ENCODE results near the gene ARHGEF37.

ARHGEF37 gene

DNA sequence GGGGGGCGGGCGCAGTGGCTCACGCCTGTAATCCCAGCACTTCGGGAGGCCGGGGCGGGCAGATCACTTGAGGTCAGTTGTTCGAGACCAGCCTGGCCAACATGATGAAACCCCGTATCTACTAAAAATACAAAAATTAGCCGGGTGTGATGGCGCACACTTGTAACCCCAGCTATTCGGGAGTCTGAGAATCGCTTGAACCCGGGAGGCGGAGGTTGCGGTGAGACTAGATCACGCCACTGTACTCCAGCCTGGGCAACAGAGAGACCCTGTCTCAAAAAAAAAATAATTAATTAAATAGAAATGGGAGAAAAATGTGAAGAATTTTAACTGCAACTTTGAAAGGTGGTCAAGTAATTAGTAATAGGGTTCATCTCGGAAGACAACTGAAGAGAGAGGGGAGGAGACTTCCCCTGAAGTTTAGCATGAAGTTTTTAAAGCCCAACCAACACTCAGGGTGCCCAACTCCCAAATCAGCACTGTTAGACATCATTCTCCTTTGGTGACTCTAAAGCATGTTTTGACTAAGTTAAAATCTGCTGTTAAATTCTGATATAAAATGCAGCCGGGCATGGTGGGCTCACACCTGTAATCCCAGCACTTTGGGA is 28.6 kb upstream of the ARHGEF37 start:
- H3K4me3 ChIP-seq (ENCODE audit: low read length): peak overlapping the region; percentile 94
- no peaks in the 10 kb centered on the region for H3K9me2 ChIP-seq (replicated peaks; ENCODE audit: control insufficient read depth, low read length)
- TF ChIP-seq, protein P1, sequence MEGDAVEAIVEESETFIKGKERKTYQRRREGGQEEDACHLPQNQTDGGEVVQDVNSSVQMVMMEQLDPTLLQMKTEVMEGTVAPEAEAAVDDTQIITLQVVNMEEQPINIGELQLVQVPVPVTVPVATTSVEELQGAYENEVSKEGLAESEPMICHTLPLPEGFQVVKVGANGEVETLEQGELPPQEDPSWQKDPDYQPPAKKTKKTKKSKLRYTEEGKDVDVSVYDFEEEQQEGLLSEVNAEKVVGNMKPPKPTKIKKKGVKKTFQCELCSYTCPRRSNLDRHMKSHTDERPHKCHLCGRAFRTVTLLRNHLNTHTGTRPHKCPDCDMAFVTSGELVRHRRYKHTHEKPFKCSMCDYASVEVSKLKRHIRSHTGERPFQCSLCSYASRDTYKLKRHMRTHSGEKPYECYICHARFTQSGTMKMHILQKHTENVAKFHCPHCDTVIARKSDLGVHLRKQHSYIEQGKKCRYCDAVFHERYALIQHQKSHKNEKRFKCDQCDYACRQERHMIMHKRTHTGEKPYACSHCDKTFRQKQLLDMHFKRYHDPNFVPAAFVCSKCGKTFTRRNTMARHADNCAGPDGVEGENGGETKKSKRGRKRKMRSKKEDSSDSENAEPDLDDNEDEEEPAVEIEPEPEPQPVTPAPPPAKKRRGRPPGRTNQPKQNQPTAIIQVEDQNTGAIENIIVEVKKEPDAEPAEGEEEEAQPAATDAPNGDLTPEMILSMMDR (IDR thresholded peaks at IDR 0.05; ENCODE audit: low read depth, low read length, poor library complexity, severe bottlenecking): no peak
- TF ChIP-seq EZH2phosphoT487 (IDR thresholded peaks at IDR 0.05; ENCODE audit: borderline replicate concordance, low read length): no peak
- no peak overlapping the region for H3K27ac ChIP-seq (ENCODE audit: low read depth, low read length)
- peaks cover 12% of the 10 kb centered on the region for H4K20me1 ChIP-seq (ENCODE audit: control insufficient read depth, insufficient read depth, low read depth, low read length)
- peaks cover 35% of the 10 kb centered on the region for H3K36me3 ChIP-seq (ENCODE audit: control insufficient read depth, low read length)
- peak overlapping the region; percentile 62 for H3K4me2 ChIP-seq (ENCODE audit: low read length)
- H3K27me3 ChIP-seq (ENCODE audit: control insufficient read depth, low read length): no peaks in the 10 kb centered on the region
- H3K9me3 ChIP-seq (ENCODE audit: control insufficient read depth, insufficient read depth, low read length): no peaks in the 10 kb centered on the region
- H3K4me1 ChIP-seq (ENCODE audit: control insufficient read depth, low read length): peaks cover 28% of the 10 kb centered on the region
- H3K79me2 ChIP-seq (ENCODE audit: control insufficient read depth, low read length): peaks cover 50% of the 10 kb centered on the region
- no peaks in the 10 kb centered on the region for H3F3A ChIP-seq (ENCODE audit: control insufficient read depth, insufficient read depth)

DNA sequence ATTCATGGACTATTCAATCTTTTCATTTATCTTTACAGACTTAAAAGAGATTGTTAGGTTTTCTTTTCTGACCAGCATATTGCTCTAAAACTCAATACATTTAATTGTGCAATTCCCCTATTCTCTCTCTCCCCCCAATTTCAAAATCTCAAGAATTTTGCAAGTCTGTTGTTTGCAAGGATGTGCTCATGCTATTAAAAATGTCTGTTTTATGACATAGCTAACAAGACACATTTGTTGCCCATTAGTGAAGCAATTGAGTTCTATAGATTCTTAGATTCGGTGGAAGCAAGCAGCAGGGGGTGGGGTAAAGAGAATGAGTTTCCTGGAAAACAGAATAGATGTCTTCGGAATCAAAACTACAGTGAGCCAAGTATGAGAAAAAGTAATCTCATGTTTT is 21.6 kb upstream of the ARHGEF37 start:
- Histone ChIP-seq H3K9me2 (replicated peaks; ENCODE audit: control insufficient read depth, low read length) (no peaks in the 10 kb centered on the region), H3K4me3 (ENCODE audit: low read length) (no peak overlapping the region), H3K4me2 (ENCODE audit: low read length) (no peak overlapping the region), H3K36me3 (ENCODE audit: control insufficient read depth, low read length) (no peaks in the 10 kb centered on the region), H3K27me3 (ENCODE audit: control insufficient read depth, low read length) (no peaks in the 10 kb centered on the region), H3K27ac (ENCODE audit: low read depth, low read length) (no peak overlapping the region), H3K4me1 (ENCODE audit: control insufficient read depth, low read length) (peaks cover 35% of the 10 kb centered on the region), H3K79me2 (ENCODE audit: control insufficient read depth, low read length) (no peaks in the 10 kb centered on the region), H3K9me3 (ENCODE audit: control insufficient read depth, insufficient read depth, low read length) (no peaks in the 10 kb centered on the region), H3F3A (ENCODE audit: control insufficient read depth, insufficient read depth) (peaks cover 25% of the 10 kb centered on the region), H4K20me1 (ENCODE audit: control insufficient read depth, insufficient read depth, low read depth, low read length) (no peaks in the 10 kb centered on the region)
- TF ChIP-seq, protein P1 (IDR thresholded peaks at IDR 0.05; ENCODE audit: low read depth, low read length, poor library complexity, severe bottlenecking): no peak
- no peak for TF ChIP-seq EZH2phosphoT487 (IDR thresholded peaks at IDR 0.05; ENCODE audit: borderline replicate concordance, low read length)

DNA sequence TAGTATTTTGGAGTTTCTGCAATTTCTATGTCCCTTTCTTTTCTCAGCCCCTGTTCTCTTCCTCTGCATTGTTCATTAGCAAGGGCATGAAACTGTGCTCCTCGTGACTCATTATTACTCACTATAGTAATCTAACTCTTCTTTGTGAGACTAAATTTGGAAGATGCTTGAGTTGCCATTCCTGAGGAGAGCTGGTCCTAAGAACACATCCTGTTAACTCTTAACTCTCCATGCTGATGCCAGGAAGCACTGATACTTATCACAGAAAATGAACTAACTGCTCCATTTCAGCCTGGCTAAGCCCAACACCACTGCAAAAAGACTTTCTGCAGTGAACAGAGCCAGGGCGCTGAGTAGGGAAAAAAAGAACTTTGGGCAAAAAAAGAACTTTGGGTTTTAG is 19.4 kb upstream of the ARHGEF37 start:
- H3K4me3 ChIP-seq (ENCODE audit: low read length): peak overlapping the region; percentile 42
- no peaks in the 10 kb centered on the region for H4K20me1 ChIP-seq (ENCODE audit: control insufficient read depth, insufficient read depth, low read depth, low read length)
- TF ChIP-seq, protein P1 (IDR thresholded peaks at IDR 0.05; ENCODE audit: low read depth, low read length, poor library complexity, severe bottlenecking): no peak
- no peak for TF ChIP-seq EZH2phosphoT487 (IDR thresholded peaks at IDR 0.05; ENCODE audit: borderline replicate concordance, low read length)
- H3K79me2 ChIP-seq (ENCODE audit: control insufficient read depth, low read length): no peaks in the 10 kb centered on the region
- no peaks in the 10 kb centered on the region for H3K9me3 ChIP-seq (ENCODE audit: control insufficient read depth, insufficient read depth, low read length)
- H3K4me2 ChIP-seq (ENCODE audit: low read length): peak overlapping the region; percentile 57
- no peaks in the 10 kb centered on the region for H3K27me3 ChIP-seq (ENCODE audit: control insufficient read depth, low read length)
- peak overlapping the region; percentile 34 for H3K27ac ChIP-seq (ENCODE audit: low read depth, low read length)
- peaks cover 43% of the 10 kb centered on the region for H3K4me1 ChIP-seq (ENCODE audit: control insufficient read depth, low read length)
- H3K36me3 ChIP-seq (ENCODE audit: control insufficient read depth, low read length): no peaks in the 10 kb centered on the region; the same call in 1 of the 2 replicates
- no peaks in the 10 kb centered on the region for H3K9me2 ChIP-seq (replicated peaks; ENCODE audit: control insufficient read depth, low read length)
- peaks cover 29% of the 10 kb centered on the region for H3F3A ChIP-seq (ENCODE audit: control insufficient read depth, insufficient read depth)
